Measurements from ENCODE around the gene RTN4RL1.
A peak's percentile ranks its signal among the peaks of the same experiment; 100 is the strongest.

The RTN4RL1 gene

DNA sequence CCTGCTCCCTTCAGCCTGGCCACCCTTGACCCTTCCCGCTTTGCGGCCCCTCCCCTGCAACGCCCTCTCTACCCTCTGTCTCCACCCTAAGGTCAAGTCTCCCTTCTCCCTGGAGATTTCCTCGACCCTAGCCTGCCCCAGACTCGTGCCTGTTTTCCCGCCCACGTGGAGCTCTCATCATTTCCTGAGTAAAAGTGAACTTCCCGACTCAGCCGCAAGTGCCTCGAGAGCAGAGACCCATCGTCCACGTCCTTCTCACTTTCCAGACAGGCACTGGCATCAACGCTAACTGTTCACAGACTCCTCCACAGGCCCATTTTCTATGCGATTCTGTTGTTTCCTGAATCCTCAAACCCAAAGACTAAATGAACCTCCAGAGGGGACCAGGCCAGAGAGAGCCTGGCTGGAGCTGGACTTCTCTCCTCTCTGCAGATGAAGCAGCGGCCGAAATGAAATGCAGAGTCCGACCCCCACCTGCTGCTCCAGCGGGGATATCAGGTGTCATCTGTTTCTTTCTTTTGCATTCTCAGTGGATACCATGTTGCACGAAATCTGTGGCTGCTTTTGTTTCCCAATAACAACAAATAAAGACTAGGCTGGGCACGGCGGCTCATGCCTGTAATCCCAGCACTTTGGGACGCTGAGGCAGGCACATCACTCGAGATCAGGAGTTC lies 52.5 kb downstream of the RTN4RL1 start:
- DNase-seq: no peak

DNA sequence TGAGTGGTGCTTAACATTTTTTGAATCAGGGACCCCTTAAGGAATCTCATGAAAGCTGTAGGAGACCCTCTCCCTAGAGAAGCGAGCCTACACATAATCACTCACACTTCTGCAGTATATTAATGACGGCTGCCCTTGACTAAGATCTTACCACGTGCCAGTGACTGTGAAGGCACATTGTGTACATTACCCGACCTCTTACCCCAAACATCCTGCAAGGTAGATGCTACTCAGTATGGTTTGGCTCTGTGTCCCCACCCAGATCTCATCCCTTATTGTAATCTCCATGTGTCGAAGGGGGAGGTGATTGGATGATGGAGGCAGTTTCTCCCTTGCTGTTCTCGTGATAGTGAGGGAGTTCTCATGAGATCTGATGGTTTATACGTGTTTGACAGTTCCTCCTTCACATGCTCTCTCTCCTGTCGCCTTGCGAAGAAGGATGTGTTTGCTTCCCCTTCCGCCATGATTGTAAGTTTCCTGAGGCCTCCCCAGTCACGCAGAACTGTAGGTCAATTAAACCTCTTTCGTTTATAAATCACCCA lies 54.2 kb downstream of the RTN4RL1 start:
- DNase-seq: no peak

DNA sequence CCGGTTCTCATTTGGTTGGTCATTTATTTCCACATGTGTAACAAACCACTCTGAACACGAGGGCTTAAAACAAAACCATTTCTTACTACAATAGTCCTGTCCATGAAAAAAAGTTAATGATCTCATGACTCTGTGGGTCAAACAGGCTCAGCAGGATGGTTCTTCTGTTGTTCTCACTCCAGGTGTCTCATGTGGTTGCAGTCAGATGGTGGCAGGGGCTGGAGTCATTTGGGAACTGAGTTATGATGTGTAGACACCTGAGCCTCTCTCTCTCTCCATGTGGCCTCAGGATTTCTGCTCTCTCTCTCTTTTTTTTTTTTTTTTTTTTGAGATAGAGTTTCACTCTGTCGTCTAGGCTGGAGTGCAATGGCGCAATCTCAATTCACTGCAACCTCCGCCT lies 55.4 kb downstream of the RTN4RL1 start:
- DNase-seq: no peak

DNA sequence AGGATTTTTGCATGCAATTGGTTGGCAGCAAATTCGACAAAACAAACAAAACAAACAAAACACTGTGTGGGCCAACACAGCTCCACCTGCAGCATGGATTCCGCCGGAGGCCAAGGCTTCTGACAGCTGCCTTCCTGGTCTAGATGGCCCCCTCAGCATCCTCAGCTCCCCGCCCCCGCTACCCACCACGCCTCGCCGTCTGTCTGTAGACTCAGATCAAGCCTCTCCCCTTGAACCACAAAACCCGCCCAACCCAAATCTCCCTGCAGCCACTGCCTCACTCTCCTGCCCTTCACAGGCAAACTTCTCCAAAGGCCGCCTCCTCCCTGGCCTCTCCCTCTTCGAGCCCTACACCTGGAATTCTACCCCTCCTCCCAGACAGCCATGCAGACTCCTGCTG lies 57.9 kb downstream of the RTN4RL1 start:
- no peak for DNase-seq

DNA sequence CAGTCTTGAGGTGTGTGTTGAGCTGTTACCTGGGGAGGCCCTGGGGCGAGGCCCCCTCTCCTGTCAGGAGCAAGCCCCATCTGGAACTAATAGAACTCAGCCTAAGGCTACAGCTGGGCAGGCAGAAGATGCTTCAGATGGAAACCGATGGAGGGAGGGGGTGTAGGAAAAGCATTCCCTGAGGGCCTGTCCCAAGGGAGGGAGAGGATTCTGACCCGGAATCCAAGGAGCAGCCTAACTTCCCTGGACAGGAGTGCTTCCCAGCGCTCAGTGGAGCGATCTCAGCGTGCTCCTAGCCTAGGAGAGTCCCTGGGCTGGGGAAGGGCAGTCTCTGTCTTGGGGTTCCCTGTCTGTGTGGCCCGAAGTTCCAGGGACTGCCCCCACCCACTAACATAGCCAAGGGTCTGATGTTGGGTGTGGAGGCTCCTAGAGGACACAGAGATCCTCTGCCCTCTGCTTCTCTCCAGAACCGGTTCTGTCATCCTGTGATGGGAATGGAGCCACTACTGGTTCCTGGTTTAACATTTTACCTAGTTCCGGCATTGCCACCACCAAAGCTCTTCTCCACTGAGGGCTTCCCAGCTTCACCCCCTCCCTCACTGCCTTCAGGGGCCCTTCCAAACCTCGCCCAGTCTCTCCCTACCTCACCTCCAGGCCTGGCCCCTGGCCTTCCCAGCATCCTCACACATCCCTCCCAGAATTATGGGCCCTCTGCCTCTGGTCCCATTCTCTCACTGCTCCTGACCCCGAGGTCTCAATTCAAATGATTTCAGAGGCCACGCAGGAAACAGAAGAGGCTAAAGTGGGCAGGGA lies 58.7 kb downstream of the RTN4RL1 start:
- no peak for DNase-seq

DNA sequence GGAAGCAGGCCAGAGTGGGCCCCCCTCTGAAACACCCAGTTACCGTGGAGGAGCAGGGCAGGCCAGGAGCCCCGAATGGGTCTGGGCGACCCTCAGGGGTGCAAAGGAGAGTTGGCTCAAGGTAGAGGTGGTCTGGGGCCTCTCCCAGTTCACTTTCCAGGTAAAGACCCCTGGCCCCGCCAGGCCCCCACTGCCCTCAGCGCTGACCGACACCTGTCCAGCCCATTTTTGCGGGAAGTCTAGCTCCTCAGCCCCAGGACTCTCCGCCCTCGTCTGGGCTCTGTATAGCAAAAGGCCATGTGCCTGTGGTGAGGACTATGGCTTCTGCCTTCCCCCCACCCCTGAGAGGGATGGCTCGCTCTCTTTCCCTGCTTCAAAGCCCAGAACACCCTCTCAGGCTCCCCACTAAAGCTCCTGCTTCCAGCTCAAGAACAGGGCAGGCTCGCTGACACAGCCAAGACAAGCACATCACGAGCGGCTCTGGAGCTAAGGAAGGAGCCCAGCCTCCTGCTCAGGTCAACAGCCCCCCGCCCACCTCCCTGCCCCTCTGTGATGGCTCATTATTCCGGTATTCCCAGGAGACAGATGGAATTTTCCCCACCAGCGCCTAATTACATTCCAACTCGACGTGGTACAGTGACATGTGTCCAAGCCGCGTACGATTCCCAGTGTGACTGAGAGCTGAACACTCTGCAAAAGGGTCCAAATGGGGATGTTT lies 59.4 kb downstream of the RTN4RL1 start:
- DNase-seq: peak; percentile 74

DNA sequence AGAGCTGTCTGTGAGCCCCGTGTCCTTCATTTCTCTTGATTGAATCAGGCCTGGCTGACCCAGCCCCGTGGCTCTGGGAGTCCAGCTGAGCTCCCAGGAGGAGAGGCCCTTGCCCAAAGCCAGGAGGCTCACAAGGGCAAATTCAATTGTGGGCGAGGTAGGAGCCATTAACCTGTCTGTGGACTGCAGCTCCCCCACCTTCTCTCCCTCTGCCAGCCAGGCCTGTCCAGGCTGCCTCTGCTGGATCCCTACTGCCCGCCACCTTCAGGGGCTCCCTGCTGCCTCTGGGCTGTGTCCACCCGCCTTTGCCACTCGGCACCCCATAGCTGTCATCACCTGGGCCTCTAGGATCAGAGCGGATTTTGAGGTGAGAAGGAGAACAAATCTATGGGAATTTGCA lies 61.9 kb downstream of the RTN4RL1 start:
- no peak for DNase-seq

DNA sequence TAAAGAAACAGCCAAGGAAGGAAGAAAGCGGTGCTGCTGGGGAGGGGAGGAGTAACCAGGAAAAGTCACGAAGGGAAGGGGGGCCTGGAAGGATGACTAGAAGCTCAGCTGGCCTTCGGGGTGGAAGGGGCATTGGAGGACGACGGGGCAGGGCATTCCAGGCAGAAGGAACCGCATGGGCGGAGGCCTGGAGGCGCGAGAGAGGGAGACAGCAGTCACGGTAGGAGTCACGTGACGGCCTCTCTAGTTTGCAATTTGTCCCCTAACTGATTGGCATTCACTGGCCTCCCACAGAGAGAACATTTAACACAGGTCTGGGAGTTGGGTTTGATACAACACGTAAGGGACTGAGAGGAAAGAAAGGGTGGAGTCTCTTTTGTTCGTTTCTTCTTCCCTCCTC lies 63.9 kb downstream of the RTN4RL1 start:
- peak; percentile 49 for DNase-seq

DNA sequence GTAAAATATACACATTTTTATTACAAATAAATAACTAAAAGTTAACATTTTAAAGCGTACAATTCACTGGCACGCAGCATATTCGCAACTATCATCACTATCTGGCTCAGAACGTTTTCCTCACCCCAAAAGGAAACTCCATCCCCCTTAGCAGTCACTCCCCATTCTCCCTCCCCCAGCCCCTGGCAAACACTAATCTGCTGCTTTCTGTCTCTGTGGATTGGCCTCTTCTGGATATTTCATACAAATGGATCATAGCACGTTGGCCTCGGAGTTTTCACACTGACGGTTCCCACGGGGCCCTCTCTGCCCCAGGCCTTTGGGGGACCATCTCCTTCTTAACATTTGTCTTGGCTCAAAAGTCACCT lies 64.6 kb downstream of the RTN4RL1 start:
- DNase-seq: no peak

DNA sequence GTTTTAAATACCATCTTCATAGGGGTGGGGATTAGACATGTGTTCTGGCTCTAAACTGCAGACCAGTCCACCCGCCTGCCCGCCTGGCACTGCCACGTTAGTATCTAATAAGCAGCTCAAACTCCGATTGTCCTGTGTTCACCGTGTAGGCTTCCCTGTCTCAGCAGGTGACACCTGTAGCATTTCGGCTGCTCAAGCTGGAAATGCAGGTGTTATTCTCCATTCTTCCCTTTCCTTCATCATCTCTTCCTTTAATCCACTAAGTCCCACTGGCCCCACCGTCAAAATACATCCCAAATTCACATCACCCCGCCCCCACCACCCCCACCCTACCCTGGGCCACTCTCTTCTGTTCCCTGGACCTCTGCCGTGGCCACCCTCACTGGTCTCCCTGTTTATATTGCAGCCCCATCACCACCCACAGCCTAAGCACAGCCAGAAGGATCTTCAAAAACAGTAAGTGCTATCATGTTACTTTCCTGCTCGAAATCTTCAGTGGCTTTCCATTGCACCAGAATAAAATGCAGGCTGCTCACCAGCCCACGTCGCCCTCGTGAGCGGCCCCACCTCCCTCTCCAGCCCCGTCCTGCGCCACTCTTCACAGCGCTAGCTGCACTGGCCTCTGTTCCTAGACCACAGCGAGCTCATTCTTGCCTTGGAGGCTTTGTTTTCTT lies 65.1 kb downstream of the RTN4RL1 start:
- DNase-seq: no peak

DNA sequence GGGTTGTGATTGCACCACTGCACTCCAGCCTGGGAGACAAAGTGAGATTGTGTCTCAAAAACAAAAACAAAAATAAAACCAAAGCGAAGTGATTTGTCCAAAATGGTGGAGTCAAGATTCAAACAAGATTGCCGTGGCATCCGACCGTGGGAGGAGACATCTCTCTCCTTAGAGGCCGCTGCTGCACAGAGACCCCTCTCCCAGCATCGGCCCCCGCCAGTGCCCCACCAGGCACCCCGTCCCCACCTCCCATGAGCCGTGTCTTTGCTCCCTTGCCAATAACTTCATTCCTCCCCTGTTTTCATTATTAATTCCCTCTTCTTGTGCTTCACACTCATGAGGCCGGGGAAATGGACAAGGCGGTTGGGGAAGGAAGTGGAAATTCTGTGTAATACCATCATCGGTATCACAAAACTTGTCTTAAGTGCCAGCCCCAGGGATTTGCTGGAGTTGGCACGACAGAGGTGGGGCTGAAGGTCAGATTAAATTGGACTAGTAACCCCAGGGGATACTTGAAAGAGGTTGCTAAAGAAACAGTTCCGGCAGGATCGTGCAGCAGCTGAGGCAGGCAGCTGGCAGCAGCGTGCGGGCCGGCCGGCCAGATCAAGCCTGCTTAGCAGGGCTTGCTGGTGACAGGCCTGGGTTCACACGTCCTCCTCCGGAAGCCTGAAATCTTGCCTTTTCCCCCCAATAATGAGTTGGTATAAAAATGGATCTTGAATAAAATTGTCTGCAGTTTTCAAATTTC lies 66.8 kb downstream of the RTN4RL1 start:
- DNase-seq: peak; percentile 49

DNA sequence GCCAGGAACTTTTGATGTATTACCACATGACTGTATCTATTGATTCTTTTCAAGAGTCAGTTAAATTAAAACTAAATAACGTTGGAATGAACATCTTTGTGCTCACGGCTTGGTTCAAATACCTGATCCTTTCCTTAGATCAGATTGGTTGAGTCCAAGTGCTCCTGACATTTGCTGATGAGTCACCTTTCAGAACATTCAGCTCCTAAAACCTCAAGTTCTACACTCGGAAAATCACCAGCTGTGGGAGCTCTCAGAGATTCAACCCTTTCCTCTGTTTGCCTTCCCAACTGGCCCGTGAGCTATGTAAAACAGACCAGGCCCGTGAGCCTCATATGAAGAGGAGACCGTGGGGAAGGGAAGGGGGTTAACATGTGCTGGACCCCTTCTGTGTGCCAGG lies 68.1 kb downstream of the RTN4RL1 start:
- DNase-seq: no peak

DNA sequence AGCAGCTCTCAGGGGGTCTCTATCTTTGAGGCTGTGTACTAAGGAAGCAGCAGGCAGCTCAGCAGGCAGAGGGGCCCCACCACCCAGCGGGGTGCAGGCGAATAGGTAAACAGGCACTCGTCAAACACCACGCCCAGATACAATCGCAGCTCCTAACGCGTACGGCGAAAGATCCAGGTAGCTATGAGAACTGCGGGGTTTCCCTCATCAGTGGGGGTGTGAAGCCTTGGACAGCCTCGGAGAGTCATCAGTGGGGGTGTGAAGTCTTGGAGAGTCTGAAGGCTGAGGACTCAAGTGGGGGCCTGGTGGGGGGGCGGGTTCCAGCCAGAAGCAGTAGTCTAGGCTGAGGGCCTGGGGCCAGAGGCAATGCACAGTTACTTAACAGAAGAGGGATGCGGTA lies 69.0 kb downstream of the RTN4RL1 start:
- no peak for DNase-seq

DNA sequence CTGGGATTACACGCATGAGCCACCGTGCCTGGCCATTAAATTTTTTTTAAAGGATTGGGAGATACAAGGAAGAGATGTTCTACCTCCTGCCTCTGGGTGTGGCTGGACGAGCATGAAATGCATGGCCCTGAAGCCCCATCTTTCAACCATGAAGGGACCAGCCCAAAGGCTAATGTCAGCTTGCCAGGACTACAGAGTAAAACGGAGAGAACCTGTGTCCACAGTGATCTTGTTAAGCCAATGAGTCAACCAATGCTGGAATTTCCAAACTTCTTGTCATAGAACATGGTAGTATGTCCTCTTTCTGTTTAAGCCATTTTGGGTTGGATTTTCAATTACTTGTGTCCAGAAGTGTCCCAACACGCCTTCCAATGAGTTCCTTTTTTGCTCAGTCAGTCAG lies 71.3 kb downstream of the RTN4RL1 start:
- DNase-seq: no peak

DNA sequence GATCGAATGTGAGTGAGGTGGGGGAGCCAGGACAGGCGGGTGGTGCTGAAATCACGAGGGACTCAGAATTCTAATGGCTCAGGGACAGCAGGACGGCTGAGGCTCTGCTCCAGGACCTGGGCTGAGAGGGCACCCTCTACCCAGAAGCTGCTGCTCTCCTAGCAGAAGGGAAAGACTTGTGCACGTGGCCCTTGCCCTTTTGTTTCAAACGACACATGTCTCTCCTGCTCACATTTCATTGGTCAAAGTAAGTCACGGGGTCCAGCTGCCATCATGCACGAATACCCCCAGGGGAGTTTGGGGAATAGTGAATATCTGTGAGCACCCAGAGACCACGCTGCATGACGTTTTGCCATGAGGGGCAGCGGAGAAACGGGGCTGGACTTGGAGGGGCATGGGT lies 73.2 kb downstream of the RTN4RL1 start:
- no peak for DNase-seq

DNA sequence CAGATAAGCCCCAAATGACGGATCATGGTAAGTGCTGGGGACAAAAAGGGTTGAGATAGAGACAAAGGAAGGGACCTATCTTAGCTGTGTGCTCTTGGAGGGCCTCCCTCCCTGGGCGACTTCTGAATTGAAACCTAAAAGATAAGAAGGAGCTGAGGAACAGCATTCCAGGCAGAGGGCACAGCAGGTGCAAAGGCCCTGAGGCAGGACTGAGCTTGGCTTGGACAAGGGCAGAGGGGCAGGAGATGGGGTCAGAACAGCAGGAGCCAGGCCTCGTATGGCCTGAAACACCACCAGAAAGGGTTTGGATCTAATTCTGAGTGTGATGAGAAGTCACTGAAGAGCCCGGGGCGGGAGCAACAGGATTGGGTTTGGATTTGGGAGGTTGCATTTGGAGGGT lies 75.4 kb downstream of the RTN4RL1 start:
- DNase-seq: no peak

DNA sequence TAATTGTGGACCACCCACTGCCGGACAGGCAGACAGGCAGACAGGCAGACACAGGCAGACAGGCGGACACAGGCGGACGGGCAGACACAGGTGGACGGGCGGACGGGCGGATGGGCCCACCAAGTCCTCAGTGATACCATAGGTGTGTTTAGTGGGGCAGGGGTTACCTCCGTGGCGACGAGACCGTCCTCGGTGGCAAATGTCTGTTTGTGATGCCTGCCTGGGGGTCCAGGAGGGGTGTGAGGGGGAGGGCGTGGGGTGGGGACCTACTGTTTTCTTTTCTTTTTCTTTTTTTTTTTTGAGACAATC lies 76.7 kb downstream of the RTN4RL1 start:
- DNase-seq: no peak

DNA sequence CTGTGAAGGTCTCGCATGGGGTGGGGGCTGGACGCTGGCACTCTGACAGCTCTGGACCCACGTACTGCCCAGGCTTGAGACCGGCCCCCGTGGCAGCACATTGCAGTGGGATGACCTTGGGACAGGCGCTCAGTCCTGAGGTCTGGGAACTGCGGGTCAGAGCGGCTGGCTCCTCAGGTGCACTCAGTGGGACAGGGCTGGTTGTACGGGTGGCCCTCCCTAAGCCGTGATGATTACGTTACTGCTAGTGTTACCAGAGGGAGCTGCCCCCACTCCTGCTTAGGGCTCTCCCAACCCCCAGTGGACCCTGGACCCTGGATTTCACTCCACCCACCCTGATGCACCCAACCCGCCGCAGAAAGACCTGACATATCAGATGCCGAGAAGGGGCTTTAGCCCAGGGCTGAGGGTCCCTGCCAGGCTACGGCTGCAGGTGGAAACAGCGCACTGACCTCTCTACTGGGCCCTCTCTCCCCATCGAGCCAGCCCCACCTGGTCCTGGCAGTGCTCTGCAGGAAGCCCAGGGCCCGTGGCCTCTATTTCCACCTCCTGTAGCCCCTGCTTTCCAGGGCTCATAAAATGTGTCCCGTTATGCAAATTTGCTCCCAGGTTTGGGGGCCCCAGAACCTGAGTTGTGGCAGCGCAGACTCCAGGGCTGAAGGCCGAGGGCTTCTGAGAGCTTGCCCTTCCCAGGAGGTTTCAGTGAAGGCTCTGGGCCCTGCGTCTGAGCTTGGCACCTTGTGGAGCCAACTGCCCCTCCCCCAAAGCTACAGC lies 77.2 kb downstream of the RTN4RL1 start:
- DNase-seq: no peak

DNA sequence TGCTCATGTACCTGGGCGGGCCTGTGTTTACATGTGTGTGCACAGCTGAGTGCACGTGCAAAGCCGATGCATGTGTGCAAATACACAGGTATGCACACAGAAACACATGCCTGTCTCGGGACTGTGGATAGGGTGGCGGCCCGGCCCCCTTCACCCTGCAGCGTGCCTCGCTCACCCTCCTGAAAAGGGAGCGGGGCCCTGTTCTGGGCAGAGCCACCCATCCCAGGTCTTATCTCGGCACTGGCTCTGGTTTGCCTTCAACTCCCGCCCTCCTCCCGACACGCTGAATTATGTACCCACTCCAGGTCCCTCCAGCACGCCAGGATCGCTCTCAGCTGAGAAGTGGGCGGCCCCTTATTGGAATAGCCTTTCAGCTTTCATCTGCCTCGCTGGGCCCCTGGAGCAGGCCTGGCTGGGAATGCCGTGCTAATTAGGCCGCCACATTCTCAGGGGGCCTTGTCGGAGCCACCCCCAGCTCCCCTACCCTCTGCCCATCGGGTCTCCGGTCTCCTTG lies 77.8 kb downstream of the RTN4RL1 start:
- peak; percentile 72 for DNase-seq

DNA sequence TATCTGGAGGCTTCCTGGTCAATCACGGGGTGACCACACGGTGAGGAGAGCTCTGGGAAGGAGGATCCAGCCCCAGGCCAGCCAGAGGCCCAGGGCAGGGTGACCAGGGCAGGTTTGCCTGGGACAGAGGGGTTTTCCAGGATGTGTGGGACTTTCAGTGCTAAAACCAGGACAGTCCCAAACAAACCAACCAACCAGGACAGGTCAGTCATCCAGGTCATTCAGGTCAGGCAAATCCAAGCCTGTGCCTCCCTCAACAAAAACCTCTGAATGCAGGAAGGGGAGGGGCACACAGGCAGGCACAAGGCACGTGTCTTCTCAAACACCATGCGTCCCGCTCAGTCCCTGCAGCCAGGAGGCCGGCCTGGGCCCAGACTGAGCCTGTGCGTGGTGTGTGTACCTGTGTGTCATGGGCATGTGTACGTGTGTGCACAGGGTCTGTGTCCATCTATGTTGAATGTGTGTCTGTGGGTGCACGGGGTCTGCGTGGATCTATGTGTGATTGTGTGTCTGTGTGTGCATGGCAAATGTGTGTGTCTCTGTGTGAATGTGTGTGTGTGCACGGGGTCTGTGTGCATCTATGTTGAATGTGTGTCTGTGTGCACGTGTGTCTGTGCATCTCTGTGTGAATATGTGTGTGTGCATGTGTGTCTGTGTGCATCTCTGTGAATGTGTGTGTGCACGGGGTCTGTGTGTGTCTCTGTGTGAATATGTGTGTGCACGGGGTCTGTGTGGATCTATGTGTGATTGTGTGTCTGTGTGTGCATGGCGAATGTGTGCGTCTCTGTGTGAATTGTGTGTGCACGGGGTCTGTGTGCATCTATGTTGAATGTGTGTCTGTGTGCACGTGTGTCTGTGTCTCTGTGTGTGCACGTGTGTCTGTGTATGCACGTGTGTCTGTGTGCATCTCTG lies 78.9 kb downstream of the RTN4RL1 start:
- DNase-seq: no peak

Data from retina (tissue), 1 donor.